NT2/D1 (cell line): ENCODE measurements around the gene FOXN4.

Experiments
- YY1 ChIP-seq: IDR thresholded peaks from 2 replicates; pipeline ENCODE4 v1.6.1; 2011; ENCODE audit not compliant: insufficient read length, insufficient read depth
- ZNF274 ChIP-seq: IDR thresholded peaks from 2 replicates; pipeline ENCODE4 v1.6.1; 2011; ENCODE audit warnings: mild to moderate bottlenecking, low read depth, low read length

DNA sequence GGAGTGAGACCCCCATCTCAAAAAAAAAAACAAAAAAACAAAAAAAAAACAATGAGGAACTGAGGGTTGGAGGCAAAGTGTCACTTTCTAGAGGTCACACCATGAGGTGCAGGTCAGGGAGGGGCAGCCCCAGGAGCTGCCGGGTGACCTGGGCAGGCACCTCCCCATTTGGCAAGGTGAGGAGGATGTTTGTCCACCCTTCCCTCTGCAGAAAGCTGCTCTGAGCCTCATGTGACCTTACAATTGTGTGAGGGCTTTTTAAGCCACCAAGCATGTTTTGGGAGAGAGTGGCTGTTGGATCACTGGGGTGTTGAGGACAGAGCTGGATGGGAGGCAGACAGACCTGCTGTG is 49.6 kb downstream of the FOXN4 start:
- TF ChIP-seq ZNF274 = no peak
- no peak for TF ChIP-seq YY1
